Psoas muscle (tissue), 8 donors: ENCODE data around the gene MVB12A. TPM values are rescaled to one million over a fixed set of nuclear protein-coding genes. Genes with fewer than 3 reads are reported as not detected.

Source experiments
- ATAC-seq, 4 donors: fragments of 200-7000 bp; cut with Tn5 transposase; one replicate each; pipeline ENCODE4 v1.9.1; 2020; ENCODE audit warnings: moderate library complexity in 3 of 4, mild to moderate bottlenecking in 2 of 4
- DNase-seq, 2 donors: peaks; one replicate each; pipeline ENCODE4 v3.0.0-alpha.2; 2020
- H3K27ac ChIP-seq: fragments of 200-600 bp; one replicate; pipeline ENCODE4 v1.8.0; 2022
- H3K27me3 ChIP-seq, 3 donors: fragments of 200-600 bp in 1 of 3; one replicate each; pipeline versions ENCODE4 v1.6.1 to v1.8.0; 2013 to 2022; ENCODE audit warnings: low read length in 2 of 3, mild to moderate bottlenecking in 2 of 3, moderate library complexity in 1 of 3; ENCODE audit not compliant: insufficient read depth in 3 of 3
- H3K36me3 ChIP-seq, 2 donors: fragments of 200-600 bp in 1 of 2; one replicate each; pipeline versions ENCODE4 v1.6.1 to v1.8.0; 2013 to 2022; ENCODE audit warnings: low read depth in 1 of 2, mild to moderate bottlenecking in 1 of 2, moderate library complexity in 1 of 2; ENCODE audit not compliant: insufficient read depth in 1 of 2
- H3K4me1 ChIP-seq: fragments of 200-600 bp; one replicate; pipeline ENCODE4 v1.8.0; 2022
- H3K4me3 ChIP-seq: fragments of 200-600 bp; one replicate; pipeline ENCODE4 v1.8.0; 2022; ENCODE audit warnings: mild to moderate bottlenecking
- H3K9me3 ChIP-seq: fragments of 200-600 bp; one replicate; pipeline ENCODE4 v1.8.0; 2022
- WGBS, 3 donors: extraction: QIAGEN DNeasy Blood & Tissue Kit; methylation state at CpG; one replicate each; pipeline versions ENCODE4 v1.1.6 to v1.1.7; 2013; 5-methylcytosine and 5-hydroxymethylcytosine counted together
- intact Hi-C, 2 donors: fragments of 100-400 bp; cut with DNase I; formaldehyde crosslinking; loops; one replicate each; pipeline versions ENCODE4 v1.11.0 to v1.14.2; 2022
- polyA plus RNA-seq, 3 donors: library from polyadenylated mRNA; stranded (reverse); fragments of 200-250 nt; gene quantifications; one replicate each; pipeline ENCODE4 v1.2.3, GENCODE V29; 2013
- total RNA-seq, 4 donors: library from RNA; stranded (reverse); fragmentation: NEBNext Ultra II Directional in 2 of 4; extraction: Animal tissue kit (Norgen Biotek cat#: 25700) in 2 of 4; gene quantifications; one replicate each; pipeline versions ENCODE4 v1.2.1 to v1.2.4, GENCODE V29; 2021 to 2023
- TF ChIP-seq, protein P1 (sequence below): fragments of 200-600 bp; IDR thresholded peaks from one replicate; pipeline ENCODE4 v1.8.0; 2022; ENCODE audit warnings: antibody characterized with exemption
- donor health status: healthy with polysubstance abuse.
- donor health status: DM: no; HTN: no; CAD: no; lungs with moderate emphysema.
- donor health status: Bipolar disorder and iron deficiency.
- donor health status: healthy.
- donor health status: DM: yes; HTN: yes; CAD: no.
- donor health status: DM: no; HTN: no; CAD: no.
- donor health status: DM: no; HTN: no; CAD: no.
- donor health status: DM: yes; HTN: yes; CAD: no.

MVB12A gene
- total and polyA plus RNA-seq, 7 donors: 15.6 to 79.7 (median 23.7) TPM

DNA sequence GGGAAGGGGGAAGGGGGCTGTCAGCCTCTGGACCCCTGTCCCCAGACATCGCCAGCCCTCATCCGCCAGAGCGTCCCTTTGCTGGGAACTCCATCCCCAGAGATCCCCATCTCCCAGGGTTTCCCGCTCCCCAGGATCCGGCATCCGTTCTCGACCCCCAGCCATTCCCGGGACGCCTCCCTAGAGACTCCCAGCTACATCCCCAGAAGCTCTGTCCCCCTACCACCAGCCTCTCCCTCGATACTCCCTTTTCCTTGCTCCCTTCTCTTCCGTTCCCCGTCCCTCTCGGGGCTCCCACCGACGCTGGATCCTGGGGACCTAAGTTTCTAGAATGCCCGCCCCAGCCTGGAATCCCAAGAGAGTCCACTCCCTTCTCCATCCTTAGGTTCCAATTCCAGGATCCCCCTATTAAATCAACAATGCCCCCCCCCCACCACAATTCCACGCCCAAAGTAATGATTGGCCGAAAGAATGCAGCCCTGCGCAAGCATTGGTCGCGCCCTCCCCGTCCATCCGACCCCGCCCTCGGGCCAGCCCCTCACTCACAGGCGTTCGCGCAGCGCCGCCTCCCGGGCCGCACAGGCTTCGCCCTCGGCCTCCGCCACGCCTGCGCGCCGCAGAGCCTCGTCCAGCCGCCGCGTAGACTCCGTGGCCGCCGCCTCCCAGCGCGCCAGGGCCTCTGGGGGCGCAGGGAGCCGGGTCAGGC is 29.0 kb upstream of the MVB12A start:
- Histone ChIP-seq H3K4me1 (peaks cover 5% of the 10 kb centered on the region), H3K9me3 (peaks cover 11% of the 10 kb centered on the region), H3K27me3 (peaks cover 0 to 43% (median 10%) of the 10 kb centered on the region in 3 donors), H3K4me3 (peak overlapping the region; percentile 52), H3K27ac (no peak overlapping the region), H3K36me3 (no peaks in the 10 kb centered on the region)
- ATAC-seq (peak; percentile 84 to 92 (median 88)), DNase-seq (peak; percentile 90 to 92)
- intact Hi-C loops: no loop called here
- TF ChIP-seq, protein P1, sequence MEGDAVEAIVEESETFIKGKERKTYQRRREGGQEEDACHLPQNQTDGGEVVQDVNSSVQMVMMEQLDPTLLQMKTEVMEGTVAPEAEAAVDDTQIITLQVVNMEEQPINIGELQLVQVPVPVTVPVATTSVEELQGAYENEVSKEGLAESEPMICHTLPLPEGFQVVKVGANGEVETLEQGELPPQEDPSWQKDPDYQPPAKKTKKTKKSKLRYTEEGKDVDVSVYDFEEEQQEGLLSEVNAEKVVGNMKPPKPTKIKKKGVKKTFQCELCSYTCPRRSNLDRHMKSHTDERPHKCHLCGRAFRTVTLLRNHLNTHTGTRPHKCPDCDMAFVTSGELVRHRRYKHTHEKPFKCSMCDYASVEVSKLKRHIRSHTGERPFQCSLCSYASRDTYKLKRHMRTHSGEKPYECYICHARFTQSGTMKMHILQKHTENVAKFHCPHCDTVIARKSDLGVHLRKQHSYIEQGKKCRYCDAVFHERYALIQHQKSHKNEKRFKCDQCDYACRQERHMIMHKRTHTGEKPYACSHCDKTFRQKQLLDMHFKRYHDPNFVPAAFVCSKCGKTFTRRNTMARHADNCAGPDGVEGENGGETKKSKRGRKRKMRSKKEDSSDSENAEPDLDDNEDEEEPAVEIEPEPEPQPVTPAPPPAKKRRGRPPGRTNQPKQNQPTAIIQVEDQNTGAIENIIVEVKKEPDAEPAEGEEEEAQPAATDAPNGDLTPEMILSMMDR: peak; percentile 59
- 0 to 1% (median 1%) methylated on average over 49 to 50 of the region's 50 CpGs for WGBS, 3 donors

- intact Hi-C loops: no loop called here
- H3K4me1 ChIP-seq: peaks cover 5% of the 10 kb centered on the region
- WGBS, 3 donors: 8 to 12% (median 10%) methylated on average over 26 of the region's 26 CpGs
- DNase-seq (no peak), ATAC-seq (peak in 1 of 4 donors; percentile 7)
- H3K27me3 ChIP-seq: peaks cover 0 to 43% (median 10%) of the 10 kb centered on the region in 3 donors
- H3K27ac ChIP-seq: no peak overlapping the region
- H3K36me3 ChIP-seq: no peaks in the 10 kb centered on the region
- peaks cover 11% of the 10 kb centered on the region for H3K9me3 ChIP-seq
- TF ChIP-seq, protein P1: no peak
- peak overlapping the region; percentile 52 for H3K4me3 ChIP-seq
Observed at GRCh38 chr19:17391371-17392151, 28.3 kb upstream of the MVB12A start.

DNA sequence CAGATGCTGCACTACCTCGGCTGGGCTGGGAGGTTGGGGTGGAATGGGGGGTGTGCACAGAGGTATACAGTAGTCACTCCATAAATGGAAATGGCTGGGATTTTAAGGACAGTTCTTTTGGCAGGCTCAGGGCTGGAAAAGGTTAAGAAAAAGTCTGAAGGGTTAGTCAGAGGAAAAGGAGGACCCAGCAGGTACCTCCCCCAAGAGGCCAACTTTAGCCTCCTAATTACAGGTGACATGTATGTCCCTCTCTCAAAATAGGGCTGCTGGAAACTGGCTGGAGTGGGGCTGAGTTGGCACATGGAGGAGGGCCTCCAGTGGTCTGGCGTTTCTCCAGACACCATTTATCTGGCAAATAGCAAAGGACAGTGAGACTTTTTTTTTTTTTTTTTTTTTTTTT is 26.8 kb upstream of the MVB12A start:
- Histone ChIP-seq H3K27me3 (peaks cover 0 to 43% (median 11%) of the 10 kb centered on the region in 3 donors), H3K4me3 (no peak overlapping the region), H3K9me3 (peaks cover 11% of the 10 kb centered on the region), H3K36me3 (no peaks in the 10 kb centered on the region), H3K27ac (no peak overlapping the region), H3K4me1 (peaks cover 5% of the 10 kb centered on the region)
- TF ChIP-seq, protein P1: no peak
- WGBS, 3 donors: 37 to 66% (median 42%) methylated on average over 2 of the region's 2 CpGs
- intact Hi-C loops: no loop called here
- no peak for ATAC-seq
- no peak for DNase-seq

DNA sequence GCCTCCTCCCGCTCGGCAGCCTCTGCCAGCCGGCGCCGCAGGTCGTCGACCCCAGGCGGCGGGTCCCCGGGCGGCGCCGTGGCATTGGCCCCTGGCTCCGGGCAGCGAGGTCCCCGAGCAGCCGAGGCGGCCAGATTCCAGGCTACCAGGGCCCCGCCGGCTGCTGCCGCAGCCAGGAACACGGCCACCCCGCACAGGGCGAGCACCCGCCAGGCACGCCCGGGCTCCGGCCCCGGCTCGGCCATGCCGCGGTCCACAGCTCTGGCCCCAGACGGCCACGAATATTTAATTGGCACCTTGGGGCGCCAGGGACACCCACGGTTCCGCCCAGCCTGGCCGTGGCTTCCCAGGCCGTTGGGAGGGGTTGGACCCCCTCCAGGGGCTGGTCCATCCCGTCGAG is 25.9 kb upstream of the MVB12A start, which contains the start of gene CCDC194:
TSS of gene CCDC194 (minus strand) at position 283 of the 400 bp plus-strand sequence. CDS start at position 245, 38 bp downstream.
- Histone ChIP-seq H3K4me1 (peaks cover 5% of the 10 kb centered on the region), H3K9me3 (peaks cover 8% of the 10 kb centered on the region), H3K36me3 (no peaks in the 10 kb centered on the region), H3K27me3 (peaks cover 0 to 41% (median 11%) of the 10 kb centered on the region in 3 donors), H3K27ac (no peak within 1 kb of the TSS), H3K4me3 (no peak within 1 kb of the TSS)
- intact Hi-C loops: loop anchor here in 1 of 2 donors (2.0 kb wide), 1 partner anchor 73 kb away; no protein-coding TSS in a partner anchor
- peak in 1 of 4 donors; percentile 10 for ATAC-seq
- DNase-seq: no peak
- TF ChIP-seq, protein P1: no peak
- 16 to 36% (median 22%) methylated on average over 31 to 41 of the region's 41 CpGs for WGBS, 3 donors
